Loucy (cell line): Measurements from ENCODE around the gene UGT1A9.

Experiments used
- CTCF ChIP-seq: fragments of 200-600 bp; sonication (generic); conservative IDR thresholded peaks from 2 replicates; pipeline ENCODE4 v1.5.1; 2014; ENCODE audit warnings: mild to moderate bottlenecking, antibody characterized with exemption, low read length
- EZH2phosphoT487 ChIP-seq: fragments of 200-600 bp; IDR thresholded peaks from 2 replicates; pipeline ENCODE4 v1.6.1; 2018; ENCODE audit warnings: antibody characterized with exemption, mild to moderate bottlenecking, moderate library complexity, borderline replicate concordance

GRCh38 chr2:233820774-233821105 is 149.0 kb downstream of the UGT1A9 start:
- no peak for TF ChIP-seq CTCF
- TF ChIP-seq EZH2phosphoT487: no peak
